Dedifferentiated amniotic fluid mesenchymal stem cell (primary cell): ENCODE results near the gene LYVE1.
A peak's percentile ranks its signal among the peaks of the same experiment; 100 is the strongest.
"Not testable (repeated sequence)": the region's sequence is repeated elsewhere in the genome, so short reads cannot be mapped to it uniquely, and the experiment has no call there.

Experiments
- DNase-seq: peaks from one replicate; pipeline ENCODE4 v3.0.0-alpha.2; 2016; ENCODE audit errors: extremely low spot score

The LYVE1 gene

GRCh38 chr11:10568486-10568941, at the start of gene LYVE1:
Gene LYVE1 (minus strand): TSS chr11:10568665. CDS start chr11:10568532, 133 bp downstream.
- DNase-seq: no peak

- DNase-seq: no peak
Observed at GRCh38 chr11:10617551-10617950, 49.1 kb upstream of the LYVE1 start.

- no peak for DNase-seq
Observed at GRCh38 chr11:10611979-10612862, 43.8 kb upstream of the LYVE1 start.

- no peak for DNase-seq
Observed at GRCh38 chr11:10609636-10610035, 41.2 kb upstream of the LYVE1 start.

GRCh38 chr11:10608584-10608983, 40.1 kb upstream of the LYVE1 start:
- no peak for DNase-seq

GRCh38 chr11:10607462-10608132, 39.1 kb upstream of the LYVE1 start:
- no peak for DNase-seq

- DNase-seq: peak; percentile 47
Observed at GRCh38 chr11:10606536-10607208, 38.2 kb upstream of the LYVE1 start.

GRCh38 chr11:10605941-10606381, 37.5 kb upstream of the LYVE1 start:
- DNase-seq: peak; percentile 81

- DNase-seq: no peak
Observed at GRCh38 chr11:10604798-10605197, 36.3 kb upstream of the LYVE1 start.

GRCh38 chr11:10604340-10604748, 35.9 kb upstream of the LYVE1 start:
- DNase-seq: no peak

- DNase-seq: no peak
Observed at GRCh38 chr11:10603721-10604297, 35.3 kb upstream of the LYVE1 start.

GRCh38 chr11:10602945-10603344, 34.5 kb upstream of the LYVE1 start:
- no peak for DNase-seq

- DNase-seq: no peak
Observed at GRCh38 chr11:10602366-10602765, 33.9 kb upstream of the LYVE1 start.

- no peak for DNase-seq
Observed at GRCh38 chr11:10601837-10602236, 33.4 kb upstream of the LYVE1 start.

- DNase-seq: no peak
Observed at GRCh38 chr11:10600570-10601248, 32.2 kb upstream of the LYVE1 start.

GRCh38 chr11:10599388-10600175, 31.1 kb upstream of the LYVE1 start:
- no peak for DNase-seq

- DNase-seq: no peak
Observed at GRCh38 chr11:10598816-10599215, 30.4 kb upstream of the LYVE1 start.

GRCh38 chr11:10597877-10598351, 29.4 kb upstream of the LYVE1 start:
- DNase-seq: no peak

GRCh38 chr11:10595840-10596239, 27.4 kb upstream of the LYVE1 start:
- not testable (repeated sequence) for DNase-seq

- no peak for DNase-seq
Observed at GRCh38 chr11:10594407-10594806, 25.9 kb upstream of the LYVE1 start.
